Lung (tissue), 12 donors: ENCODE data around the gene PHF2. TPM values are rescaled to one million over a fixed set of nuclear protein-coding genes. Genes with fewer than 3 reads are reported as not detected.

ENCODE experiments used
- ATAC-seq: fragments of 200-7000 bp; cut with Tn5 transposase; one replicate; pipeline ENCODE4 v1.9.1; 2020; ENCODE audit warnings: moderate number of reproducible peaks; ENCODE audit not compliant: insufficient read depth, low FRiP score
- DNase-seq, 3 donors: peaks; one replicate each; pipeline ENCODE4 v3.0.0-alpha.2; 2013 to 2017
- H3K27ac ChIP-seq, 2 donors: one replicate each; pipeline ENCODE4 v1.5.1; 2013; ENCODE audit warnings: mild to moderate bottlenecking in 2 of 2, moderate library complexity in 2 of 2, control low read depth in 1 of 2, inconsistent platforms in 1 of 2, low read depth in 1 of 2, low read length in 1 of 2
- H3K27me3 ChIP-seq, 3 donors: one replicate each; pipeline ENCODE4 v1.5.1; 2013; ENCODE audit warnings: low read length in 2 of 3; ENCODE audit not compliant: control insufficient read depth in 3 of 3, insufficient read depth in 3 of 3
- H3K36me3 ChIP-seq, 4 donors: one replicate each; pipeline ENCODE4 v1.5.1; 2013; ENCODE audit warnings: low read length in 4 of 4, mild to moderate bottlenecking in 1 of 4, moderate library complexity in 1 of 4; ENCODE audit not compliant: control insufficient read depth in 4 of 4, insufficient read depth in 4 of 4
- H3K4me1 ChIP-seq, 5 donors: one replicate each; pipeline ENCODE4 v1.5.1; 2013; ENCODE audit warnings: low read length in 5 of 5, mild to moderate bottlenecking in 2 of 5, moderate library complexity in 1 of 5; ENCODE audit not compliant: control insufficient read depth in 5 of 5, insufficient read depth in 5 of 5
- H3K4me3 ChIP-seq: one replicate; pipeline ENCODE4 v1.5.1; 2013; ENCODE audit warnings: mild to moderate bottlenecking, control low read depth, moderate library complexity
- H3K9ac ChIP-seq, 2 donors: one replicate each; pipeline ENCODE4 v1.5.1; 2013; ENCODE audit warnings: low read length in 2 of 2, control low read depth in 1 of 2; ENCODE audit not compliant: insufficient read depth in 1 of 2
- H3K9me3 ChIP-seq, 4 donors: one replicate each; pipeline ENCODE4 v1.5.1; 2013; ENCODE audit warnings: low read length in 3 of 4, mild to moderate bottlenecking in 1 of 4, moderate library complexity in 1 of 4; ENCODE audit not compliant: control insufficient read depth in 4 of 4, insufficient read depth in 3 of 4
- CTCF ChIP-seq: IDR thresholded peaks from 2 replicates; pipeline ENCODE4 v1.5.1; 2012; ENCODE audit warnings: mild to moderate bottlenecking; ENCODE audit errors: control extremely low read depth, extremely low read depth
- WGBS, 2 donors: extraction: QIAGEN DNeasy Blood & Tissue Kit; methylation state at CpG; one replicate each; pipeline ENCODE4 v1.1.7; 2013; 5-methylcytosine and 5-hydroxymethylcytosine counted together
- polyA plus RNA-seq, 2 donors: library from polyadenylated mRNA; stranded (reverse); fragments of 200-250 nt; gene quantifications; one replicate each; pipeline ENCODE4 v1.2.1, GENCODE V29; 2013
- total RNA-seq, 2 donors: library from RNA; depleted of rRNA in 1 of 2; stranded (reverse); fragments of >200 nt in 1 of 2; gene quantifications; one replicate each; pipeline ENCODE4 v1.2.1, GENCODE V29; 2014 to 2021
- donor health status: control.
- donor health status: control.
- donor health status: Bipolar disorder and iron deficiency.
- donor health status: healthy.
- donor health status: DM: yes; HTN: yes; CAD: no.

The PHF2 gene
- total and polyA plus RNA-seq, 4 donors, result 20.1 to 33.6 (median 30.2) TPM

- H3K9me3 ChIP-seq, result peaks cover 0 to 4% (median 0%) of the 10 kb centered on the region in 4 donors
- no peak for ATAC-seq
- WGBS, 2 donors, result 97 to 98% methylated on average over 16 of the region's 16 CpGs
- DNase-seq, result peak in 1 of 3 donors; percentile 8
- H3K27me3 ChIP-seq, result no peaks in the 10 kb centered on the region
- no peaks in the 10 kb centered on the region for H3K4me1 ChIP-seq
- H3K4me3 ChIP-seq, result no peak overlapping the region
- H3K36me3 ChIP-seq, result peaks cover 5 to 52% (median 10%) of the 10 kb centered on the region in 4 donors
- H3K27ac ChIP-seq, result no peak overlapping the region
- no peak overlapping the region for H3K9ac ChIP-seq
- TF ChIP-seq CTCF, result no peak
Observed at GRCh38 chr9:93677641-93678136, 101.3 kb downstream of the PHF2 start.

- 88 to 89% methylated on average over 17 of the region's 17 CpGs for WGBS, 2 donors
- no peaks in the 10 kb centered on the region for H3K27me3 ChIP-seq
- H3K27ac ChIP-seq, result no peak overlapping the region
- no peak overlapping the region for H3K9ac ChIP-seq
- H3K36me3 ChIP-seq, result peaks cover 5 to 47% (median 6%) of the 10 kb centered on the region in 4 donors
- peaks cover 0 to 4% (median 0%) of the 10 kb centered on the region in 4 donors for H3K9me3 ChIP-seq
- TF ChIP-seq CTCF, result no peak
- no peak for ATAC-seq
- DNase-seq, result peak in 1 of 3 donors; percentile 9
- H3K4me3 ChIP-seq, result no peak overlapping the region
- H3K4me1 ChIP-seq, result no peaks in the 10 kb centered on the region
Observed at GRCh38 chr9:93678199-93679019, 102.0 kb downstream of the PHF2 start.

- H3K9ac ChIP-seq, result no peak overlapping the region
- H3K27me3 ChIP-seq, result no peaks in the 10 kb centered on the region
- peaks cover 0 to 4% (median 0%) of the 10 kb centered on the region in 4 donors for H3K9me3 ChIP-seq
- DNase-seq (no peak), ATAC-seq (no peak)
- no peak overlapping the region for H3K4me3 ChIP-seq
- H3K4me1 ChIP-seq, result no peaks in the 10 kb centered on the region
- no peak overlapping the region for H3K27ac ChIP-seq
- peaks cover 5 to 33% (median 6%) of the 10 kb centered on the region in 4 donors for H3K36me3 ChIP-seq
- WGBS, 2 donors, result 82 to 91% methylated on average over 18 of the region's 18 CpGs
- TF ChIP-seq CTCF, result no peak
Observed at GRCh38 chr9:93679536-93680442, 103.4 kb downstream of the PHF2 start.
